Upper lobe of right lung (tissue), 1 donor: ENCODE measurements around the gene PCDHGB1. TPM values are rescaled to one million over a fixed set of nuclear protein-coding genes. Genes with fewer than 3 reads are reported as not detected.

Experiments used
- ATAC-seq: fragments of 200-7000 bp; cut with Tn5 transposase; one replicate; pipeline ENCODE4 v1.9.1; 2020; ENCODE audit warnings: mild to moderate bottlenecking, moderate library complexity
- DNase-seq: peaks from one replicate; pipeline ENCODE4 v3.0.0-alpha.2; 2020
- H3K27ac ChIP-seq: fragments of 200-600 bp; one replicate; pipeline ENCODE4 v1.8.0; 2022
- H3K27me3 ChIP-seq: fragments of 200-600 bp; one replicate; pipeline ENCODE4 v1.8.0; 2022; ENCODE audit warnings: mild to moderate bottlenecking
- H3K36me3 ChIP-seq: fragments of 200-600 bp; one replicate; pipeline ENCODE4 v1.8.0; 2022
- H3K4me1 ChIP-seq: fragments of 200-600 bp; one replicate; pipeline ENCODE4 v1.8.0; 2022
- H3K4me3 ChIP-seq: fragments of 200-600 bp; one replicate; pipeline ENCODE4 v1.8.0; 2022; ENCODE audit warnings: mild to moderate bottlenecking
- H3K9me3 ChIP-seq: fragments of 200-600 bp; one replicate; pipeline ENCODE4 v1.8.0; 2022
- CTCF ChIP-seq: fragments of 200-600 bp; IDR thresholded peaks from one replicate; pipeline ENCODE4 v1.8.0; 2022; ENCODE audit warnings: antibody characterized with exemption
- intact Hi-C: fragments of 100-400 bp; cut with DNase I; formaldehyde crosslinking; loops from one replicate; pipeline ENCODE4 v1.11.0; 2022
- total RNA-seq: library from RNA; stranded (reverse); fragmentation: NEBNext Ultra II Directional; extraction: Animal tissue kit (Norgen Biotek cat#: 25700); gene quantifications from one replicate; pipeline ENCODE4 v1.2.1, GENCODE V29; 2021
- donor health status: DM: no; HTN: yes; CAD: no; lungs with severe emphysema.

The PCDHGB1 gene
- total RNA-seq, 1 donor from 2014 or later, result 2.0 TPM

- Histone ChIP-seq H3K36me3 (no peaks in the 10 kb centered on the region), H3K4me1 (no peaks in the 10 kb centered on the region), H3K27ac (no peak overlapping the region), H3K4me3 (no peak overlapping the region), H3K9me3 (peaks cover 20% of the 10 kb centered on the region), H3K27me3 (peaks cover 13% of the 10 kb centered on the region)
- DNase-seq (no peak), ATAC-seq (no peak)
- TF ChIP-seq CTCF, result no peak
- intact Hi-C loops, result no loop called here
These were observed 6.2 kb downstream of the PCDHGB1 start for GRCh38 chr5:141356133-141356532.

GRCh38 chr5:141356950-141357349, 7.1 kb downstream of the PCDHGB1 start:
- TF ChIP-seq CTCF, result no peak
- H3K27ac ChIP-seq, result no peak overlapping the region
- peaks cover 20% of the 10 kb centered on the region for H3K9me3 ChIP-seq
- no peak for ATAC-seq
- H3K27me3 ChIP-seq, result peaks cover 13% of the 10 kb centered on the region
- no peak overlapping the region for H3K4me3 ChIP-seq
- no peaks in the 10 kb centered on the region for H3K4me1 ChIP-seq
- H3K36me3 ChIP-seq, result no peaks in the 10 kb centered on the region
- no peak for DNase-seq
- intact Hi-C loops, result no loop called here

GRCh38 chr5:141359790-141360426, 10.0 kb downstream of the PCDHGB1 start, which contains the start of gene PCDHGB2:
TSS of gene PCDHGB2 (plus strand) at chr5:141359994. CDS start at chr5:141360136, 142 bp downstream.
- DNase-seq, result no peak
- Histone ChIP-seq H3K4me3 (peak within 1 kb of the TSS; percentile 25), H3K9me3 (peaks cover 33% of the 10 kb centered on the region)

GRCh38 chr5:141360685-141361084, 10.8 kb downstream of the PCDHGB1 start:
- no peaks in the 10 kb centered on the region for H3K36me3 ChIP-seq
- peaks cover 27% of the 10 kb centered on the region for H3K27me3 ChIP-seq
- H3K27ac ChIP-seq, result no peak overlapping the region
- DNase-seq (no peak), ATAC-seq (no peak)
- H3K9me3 ChIP-seq, result peaks cover 27% of the 10 kb centered on the region
- intact Hi-C loops, result no loop called here
- no peak overlapping the region for H3K4me3 ChIP-seq
- no peak for TF ChIP-seq CTCF
- no peaks in the 10 kb centered on the region for H3K4me1 ChIP-seq

More at GRCh38 chr5:141359790-141360426, 10.0 kb downstream of the PCDHGB1 start, which contains the start of gene PCDHGB2:
- H3K27me3 ChIP-seq, result peaks cover 22% of the 10 kb centered on the region
- TF ChIP-seq CTCF, result peak; percentile 40
- no peak within 1 kb of the TSS for H3K27ac ChIP-seq
- peak; percentile 62 for ATAC-seq
- H3K4me1 ChIP-seq, result no peaks in the 10 kb centered on the region
- intact Hi-C loops, result no loop called here
- no peaks in the 10 kb centered on the region for H3K36me3 ChIP-seq

GRCh38 chr5:141362719-141363118, 12.8 kb downstream of the PCDHGB1 start:
- TF ChIP-seq CTCF, result no peak
- Histone ChIP-seq H3K36me3 (no peaks in the 10 kb centered on the region), H3K4me1 (no peaks in the 10 kb centered on the region), H3K27me3 (peaks cover 36% of the 10 kb centered on the region), H3K4me3 (no peak overlapping the region), H3K27ac (no peak overlapping the region), H3K9me3 (peaks cover 23% of the 10 kb centered on the region)
- ATAC-seq (no peak), DNase-seq (no peak)
- intact Hi-C loops, result no loop called here
